ENCODE data around the gene PLA2R1. TPM values are rescaled to one million over a fixed set of nuclear protein-coding genes. Genes with fewer than 3 reads are reported as not detected.

PLA2R1 gene
- total RNA-seq, 2 experiments from 2014 or later, result not detected

- Mint-ChIP-seq H3K4me3 (no peak overlapping the region), H3K36me3 (ENCODE audit: low read depth) (no peaks in the 10 kb centered on the region), H3K27me3 (peaks cover 11% of the 10 kb centered on the region), H3K9me3 (no peaks in the 10 kb centered on the region), H3K27ac (no peak overlapping the region), H3K4me1 (no peaks in the 10 kb centered on the region)
- POLR2A ChIA-PET, result no interaction called here
- CTCF ChIA-PET, result no interaction called here
- no peak for DNase-seq
Measured at GRCh38 chr2:160005908-160006307, 56.5 kb downstream of the PLA2R1 start.

DNA sequence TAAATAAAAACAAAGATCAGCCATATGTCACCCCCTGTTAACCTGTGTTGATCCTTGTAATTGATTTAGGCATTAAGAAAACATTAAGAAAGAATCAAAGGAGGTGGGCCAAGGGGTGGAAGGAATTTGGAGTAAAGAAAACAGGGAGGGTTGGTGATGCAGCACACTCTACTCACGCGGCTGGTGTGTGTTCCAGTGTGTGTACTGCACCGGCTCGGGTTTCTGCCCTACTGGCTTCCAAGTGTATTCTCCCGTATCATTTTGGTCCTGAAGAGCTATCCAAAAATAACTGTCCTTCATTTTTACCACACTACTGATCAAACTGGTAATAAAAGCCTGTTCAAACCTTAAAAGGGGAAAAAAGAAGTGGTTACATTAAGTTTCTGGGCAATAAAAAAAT, 56.9 kb downstream of the PLA2R1 start:
- Mint-ChIP-seq H3K4me1 (no peaks in the 10 kb centered on the region), H3K36me3 (ENCODE audit: low read depth) (no peaks in the 10 kb centered on the region), H3K9me3 (no peaks in the 10 kb centered on the region), H3K4me3 (no peak overlapping the region), H3K27me3 (peaks cover 8% of the 10 kb centered on the region), H3K27ac (no peak overlapping the region)
- no peak for DNase-seq
- ChIA-PET CTCF (no interaction called here), POLR2A (no interaction called here)

DNA sequence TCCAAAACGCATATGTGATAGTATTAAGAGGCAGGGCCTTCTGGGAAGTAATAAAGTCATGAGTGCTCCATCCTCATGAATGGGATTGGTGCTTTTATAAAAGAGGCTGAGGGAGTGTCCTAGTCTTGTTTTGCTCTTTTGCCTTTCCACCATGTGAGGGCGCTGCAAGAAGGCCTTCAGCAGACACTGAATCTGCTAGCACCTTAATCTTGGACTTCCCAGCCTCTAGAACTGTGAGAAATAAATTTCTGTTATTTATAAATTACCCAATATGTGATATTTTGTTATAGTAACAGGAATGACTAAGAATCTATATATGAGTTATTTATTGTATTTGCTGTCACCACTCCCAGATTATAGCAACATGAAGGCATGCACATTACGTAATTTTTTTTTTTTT, 63.5 kb downstream of the PLA2R1 start:
- POLR2A ChIA-PET, result no interaction called here
- no peak for DNase-seq
- Mint-ChIP-seq H3K4me3 (no peak overlapping the region), H3K36me3 (ENCODE audit: low read depth) (no peaks in the 10 kb centered on the region), H3K4me1 (no peaks in the 10 kb centered on the region), H3K27ac (no peak overlapping the region), H3K9me3 (no peaks in the 10 kb centered on the region), H3K27me3 (peaks cover 33% of the 10 kb centered on the region)
- CTCF ChIA-PET, result no interaction called here

GRCh38 chr2:159998243-159998642, 64.2 kb downstream of the PLA2R1 start:
- peaks cover 38% of the 10 kb centered on the region for H3K27me3 Mint-ChIP-seq
- H3K4me3 Mint-ChIP-seq, result no peak overlapping the region
- no peaks in the 10 kb centered on the region for H3K4me1 Mint-ChIP-seq
- no peak overlapping the region for H3K27ac Mint-ChIP-seq
- POLR2A ChIA-PET, result no interaction called here
- DNase-seq, result no peak
- no peaks in the 10 kb centered on the region for H3K9me3 Mint-ChIP-seq
- CTCF ChIA-PET, result no interaction called here
- H3K36me3 Mint-ChIP-seq (ENCODE audit: low read depth), result no peaks in the 10 kb centered on the region

DNA sequence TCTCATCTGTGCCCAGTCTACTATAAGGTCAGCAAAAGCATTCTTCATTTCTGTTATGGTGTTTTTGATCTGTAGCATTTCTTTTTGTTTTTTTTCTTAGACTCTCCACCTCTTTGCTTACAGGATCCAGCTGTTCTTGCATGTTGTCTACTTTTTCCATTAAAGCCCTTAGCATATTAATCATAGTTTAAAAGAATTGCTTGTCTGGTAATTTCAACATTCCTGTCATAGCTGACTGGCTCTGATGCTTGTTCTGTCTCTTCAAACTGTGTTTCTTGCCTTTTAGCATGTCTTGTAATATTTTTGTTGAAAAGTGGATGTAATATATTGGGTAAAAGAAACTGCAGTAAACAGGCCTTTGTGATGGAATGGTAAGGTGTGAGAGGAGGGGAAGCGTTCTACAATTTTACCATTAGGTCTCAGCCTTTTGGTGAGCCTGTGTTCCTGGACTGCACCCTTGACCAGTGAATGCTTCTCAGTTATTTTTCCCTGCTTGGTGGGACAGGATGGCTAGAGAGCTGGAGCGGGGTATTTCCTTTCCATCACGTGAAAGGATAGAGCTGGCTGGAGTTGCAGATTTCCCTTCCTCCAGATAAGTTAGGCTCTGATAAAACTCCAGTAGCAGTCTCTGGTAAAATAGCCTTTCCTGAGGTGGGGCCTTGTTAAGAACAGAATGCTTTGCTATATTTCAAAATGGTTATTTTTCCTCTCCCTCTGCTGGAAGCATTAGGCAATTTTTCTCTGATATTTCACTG, 65.4 kb downstream of the PLA2R1 start:
- no peaks in the 10 kb centered on the region for H3K9me3 Mint-ChIP-seq
- peaks cover 36% of the 10 kb centered on the region for H3K27me3 Mint-ChIP-seq
- no peak overlapping the region for H3K4me3 Mint-ChIP-seq
- H3K4me1 Mint-ChIP-seq, result no peaks in the 10 kb centered on the region
- H3K27ac Mint-ChIP-seq, result no peak overlapping the region
- ChIA-PET CTCF (no interaction called here), POLR2A (no interaction called here)
- no peak for DNase-seq
- no peaks in the 10 kb centered on the region for H3K36me3 Mint-ChIP-seq (ENCODE audit: low read depth)

- ChIA-PET POLR2A (no interaction called here), CTCF (no interaction called here)
- DNase-seq, result no peak
- Mint-ChIP-seq H3K27me3 (peaks cover 32% of the 10 kb centered on the region), H3K27ac (no peak overlapping the region), H3K9me3 (no peaks in the 10 kb centered on the region), H3K4me3 (no peak overlapping the region), H3K36me3 (ENCODE audit: low read depth) (no peaks in the 10 kb centered on the region), H3K4me1 (no peaks in the 10 kb centered on the region)
Measured at GRCh38 chr2:159995038-159995437, 67.4 kb downstream of the PLA2R1 start.

GRCh38 chr2:159989249-159989648, 73.2 kb downstream of the PLA2R1 start:
- DNase-seq, result no peak
- no peak overlapping the region for H3K27ac Mint-ChIP-seq
- POLR2A ChIA-PET, result no interaction called here
- H3K4me1 Mint-ChIP-seq, result no peaks in the 10 kb centered on the region
- H3K27me3 Mint-ChIP-seq, result peaks cover 20% of the 10 kb centered on the region
- H3K9me3 Mint-ChIP-seq, result no peaks in the 10 kb centered on the region
- CTCF ChIA-PET, result no interaction called here
- no peaks in the 10 kb centered on the region for H3K36me3 Mint-ChIP-seq (ENCODE audit: low read depth)
- H3K4me3 Mint-ChIP-seq, result no peak overlapping the region

GRCh38 chr2:159988412-159988970, 73.9 kb downstream of the PLA2R1 start:
- peaks cover 16% of the 10 kb centered on the region for H3K27me3 Mint-ChIP-seq
- ChIA-PET CTCF (no interaction called here), POLR2A (no interaction called here)
- H3K4me3 Mint-ChIP-seq, result no peak overlapping the region
- no peaks in the 10 kb centered on the region for H3K9me3 Mint-ChIP-seq
- no peak overlapping the region for H3K27ac Mint-ChIP-seq
- no peaks in the 10 kb centered on the region for H3K4me1 Mint-ChIP-seq
- no peaks in the 10 kb centered on the region for H3K36me3 Mint-ChIP-seq (ENCODE audit: low read depth)
- no peak for DNase-seq

DNA sequence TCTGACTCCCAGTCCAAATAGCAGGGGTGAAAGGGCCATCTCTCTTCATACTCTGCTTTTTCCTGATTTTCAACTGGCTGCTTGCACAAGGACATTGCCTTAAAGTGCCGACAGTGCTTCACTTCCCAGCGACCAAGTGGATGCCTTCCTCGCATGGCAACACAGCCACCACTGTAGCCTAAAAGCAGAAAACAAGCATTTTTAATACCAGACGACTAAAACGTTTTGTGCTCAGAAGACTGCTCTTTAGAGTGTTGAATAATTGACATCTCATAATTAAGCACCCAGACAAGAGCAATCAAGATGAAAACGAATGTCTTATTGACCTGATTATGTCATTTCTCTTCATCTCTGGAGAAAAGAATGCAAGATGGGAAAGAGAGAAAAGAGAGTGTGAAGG, 75.2 kb downstream of the PLA2R1 start:
- CTCF ChIA-PET, result no interaction called here
- Mint-ChIP-seq H3K4me3 (no peak overlapping the region), H3K4me1 (no peaks in the 10 kb centered on the region), H3K9me3 (no peaks in the 10 kb centered on the region), H3K36me3 (ENCODE audit: low read depth) (no peaks in the 10 kb centered on the region), H3K27me3 (peaks cover 24% of the 10 kb centered on the region), H3K27ac (no peak overlapping the region)
- POLR2A ChIA-PET, result no interaction called here
- DNase-seq, result no peak

GRCh38 chr2:159985656-159986055, 76.8 kb downstream of the PLA2R1 start:
- POLR2A ChIA-PET, result no interaction called here
- no peak overlapping the region for H3K27ac Mint-ChIP-seq
- CTCF ChIA-PET, result no interaction called here
- DNase-seq, result no peak
- H3K9me3 Mint-ChIP-seq, result no peaks in the 10 kb centered on the region
- H3K36me3 Mint-ChIP-seq (ENCODE audit: low read depth), result no peaks in the 10 kb centered on the region
- H3K4me3 Mint-ChIP-seq, result no peak overlapping the region
- H3K27me3 Mint-ChIP-seq, result peaks cover 22% of the 10 kb centered on the region
- H3K4me1 Mint-ChIP-seq, result no peaks in the 10 kb centered on the region

GRCh38 chr2:159984034-159984433, 78.4 kb downstream of the PLA2R1 start:
- Mint-ChIP-seq H3K9me3 (no peaks in the 10 kb centered on the region), H3K4me1 (no peaks in the 10 kb centered on the region), H3K4me3 (no peak overlapping the region), H3K27ac (no peak overlapping the region), H3K36me3 (ENCODE audit: low read depth) (no peaks in the 10 kb centered on the region), H3K27me3 (peaks cover 28% of the 10 kb centered on the region)
- POLR2A ChIA-PET, result no interaction called here
- CTCF ChIA-PET, result no interaction called here
- no peak for DNase-seq

- Mint-ChIP-seq H3K4me1 (no peaks in the 10 kb centered on the region), H3K4me3 (no peak overlapping the region), H3K9me3 (no peaks in the 10 kb centered on the region), H3K27me3 (peaks cover 33% of the 10 kb centered on the region), H3K27ac (no peak overlapping the region), H3K36me3 (ENCODE audit: low read depth) (no peaks in the 10 kb centered on the region)
- CTCF ChIA-PET, result interaction anchor here (0.7 kb wide), 1 partner anchor 16 kb away, joined by 3 read pairs; no protein-coding TSS in a partner anchor
- POLR2A ChIA-PET, result no interaction called here
- DNase-seq, result no peak
Measured at GRCh38 chr2:159982842-159983785, 79.3 kb downstream of the PLA2R1 start.

DNA sequence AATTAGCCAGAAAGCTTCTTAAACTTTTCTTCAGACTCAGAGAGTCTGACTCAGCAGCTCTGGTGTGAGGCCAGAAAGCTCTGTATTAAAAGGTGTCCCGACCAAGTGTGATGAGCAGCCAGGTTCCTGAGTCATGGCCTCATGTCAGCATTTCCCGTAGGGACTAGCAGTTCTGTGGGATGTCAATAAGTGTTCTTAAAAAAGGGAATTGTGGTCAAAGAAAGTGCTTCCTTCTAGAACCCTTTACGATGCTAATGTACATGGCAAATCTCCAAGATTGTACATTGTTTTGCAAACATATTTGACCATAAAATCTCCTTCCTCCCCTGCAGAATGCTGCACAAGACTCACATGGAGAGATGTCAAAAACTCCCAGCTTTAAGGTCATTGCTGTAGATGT, 80.1 kb downstream of the PLA2R1 start:
- Mint-ChIP-seq H3K27ac (no peak overlapping the region), H3K4me3 (no peak overlapping the region), H3K36me3 (ENCODE audit: low read depth) (no peaks in the 10 kb centered on the region), H3K9me3 (no peaks in the 10 kb centered on the region), H3K4me1 (no peaks in the 10 kb centered on the region), H3K27me3 (peaks cover 32% of the 10 kb centered on the region)
- ChIA-PET POLR2A (no interaction called here), CTCF (no interaction called here)
- DNase-seq, result no peak

Data from activated CD4-positive, alpha-beta memory T cell treated with anti-CD3 and anti-CD28 coated beads, Interleukin-2, amount 10 ng/mL, durations not matched to agents 7 days and 5 days (primary cell).